ENCODE results near the gene KIF6. TPM values are rescaled to one million over a fixed set of nuclear protein-coding genes. Genes with fewer than 3 reads are reported as not detected.

Gene KIF6
- polyA plus RNA-seq, 1 donor (not counting 4 experiments of a cell fraction or from before 2014, with no cell fraction given), result 0.14 TPM

GRCh38 chr6:39558591-39559190 is 166.5 kb downstream of the KIF6 start:
- H3K4me2 ChIP-seq (ENCODE audit: control insufficient read depth, extremely low read depth, insufficient read depth, low read depth, low read length), result no peak overlapping the region
- no peak overlapping the region for H3K27ac ChIP-seq (ENCODE audit: control insufficient read depth, insufficient read depth, low read length)
- DNase-seq (ENCODE audit: low read depth, low spot score) (no peak), FAIRE-seq (no peak)
- H4K20me1 ChIP-seq (ENCODE audit: control insufficient read depth, extremely low read depth, insufficient read depth, low read length), result no peaks in the 10 kb centered on the region
- H3K79me2 ChIP-seq (ENCODE audit: control insufficient read depth, insufficient read depth, low read length), result no peaks in the 10 kb centered on the region
- no peak overlapping the region for H3K9ac ChIP-seq (ENCODE audit: control insufficient read depth, extremely low read depth, insufficient read depth, low read length)
- dilution Hi-C loops (cut with MboI; ENCODE audit: extremely low pct_ligation_motif_present, low sequenced_read_pairs), result no loop called here
- H2AFZ ChIP-seq (ENCODE audit: control insufficient read depth, low read length), result no peak overlapping the region
- H3K4me1 ChIP-seq (ENCODE audit: control insufficient read depth, extremely low read depth, insufficient read depth, low read length), result no peaks in the 10 kb centered on the region
- TF ChIP-seq CTCF (optimal IDR thresholded peaks at IDR 0.05 in 1 of 3, IDR thresholded peaks at IDR 0.05 in 1 of 3, conservative IDR thresholded peaks at IDR 0.05 in 1 of 3; ENCODE audit: extremely low read depth in 1 of 3, insufficient read depth in 2 of 3, low read length in 3 of 3) (no peak), EZH2 (IDR thresholded peaks at IDR 0.05; ENCODE audit: low read length) (no peak)
- H3K27me3 ChIP-seq (ENCODE audit: control insufficient read depth, extremely low read depth, insufficient read depth, low read length), result no peaks in the 10 kb centered on the region
- H3K4me3 ChIP-seq (ENCODE audit: control insufficient read depth in 2 of 3, extremely low read depth in 1 of 3, insufficient read depth in 2 of 3, low read depth in 1 of 3, low read length in 3 of 3), result no peak overlapping the region
- H3K9me3 ChIP-seq (ENCODE audit: control insufficient read depth, low read depth, low read length), result no peaks in the 10 kb centered on the region
- H3K9me1 ChIP-seq (ENCODE audit: control insufficient read depth, extremely low read depth, insufficient read depth, low read length), result no peaks in the 10 kb centered on the region
- H3K36me3 ChIP-seq (ENCODE audit: control insufficient read depth in 2 of 2, extremely low read depth in 1 of 2, insufficient read depth in 2 of 2, low read length in 2 of 2), result no peaks in the 10 kb centered on the region

GRCh38 chr6:39558079-39558478 is 167.1 kb downstream of the KIF6 start:
- Histone ChIP-seq H3K9ac (ENCODE audit: control insufficient read depth, extremely low read depth, insufficient read depth, low read length) (no peak overlapping the region), H3K27me3 (ENCODE audit: control insufficient read depth, extremely low read depth, insufficient read depth, low read length) (no peaks in the 10 kb centered on the region), H3K4me3 (ENCODE audit: control insufficient read depth in 2 of 3, extremely low read depth in 1 of 3, insufficient read depth in 2 of 3, low read depth in 1 of 3, low read length in 3 of 3) (no peak overlapping the region), H3K36me3 (ENCODE audit: control insufficient read depth in 2 of 2, extremely low read depth in 1 of 2, insufficient read depth in 2 of 2, low read length in 2 of 2) (no peaks in the 10 kb centered on the region), H3K9me1 (ENCODE audit: control insufficient read depth, extremely low read depth, insufficient read depth, low read length) (no peaks in the 10 kb centered on the region), H4K20me1 (ENCODE audit: control insufficient read depth, extremely low read depth, insufficient read depth, low read length) (no peaks in the 10 kb centered on the region), H3K27ac (ENCODE audit: control insufficient read depth, insufficient read depth, low read length) (no peak overlapping the region), H3K9me3 (ENCODE audit: control insufficient read depth, low read depth, low read length) (no peaks in the 10 kb centered on the region), H3K79me2 (ENCODE audit: control insufficient read depth, insufficient read depth, low read length) (no peaks in the 10 kb centered on the region), H3K4me1 (ENCODE audit: control insufficient read depth, extremely low read depth, insufficient read depth, low read length) (no peaks in the 10 kb centered on the region), H3K4me2 (ENCODE audit: control insufficient read depth, extremely low read depth, insufficient read depth, low read depth, low read length) (no peak overlapping the region), H2AFZ (ENCODE audit: control insufficient read depth, low read length) (no peak overlapping the region)
- dilution Hi-C loops (cut with MboI; ENCODE audit: extremely low pct_ligation_motif_present, low sequenced_read_pairs), result no loop called here
- TF ChIP-seq EZH2 (IDR thresholded peaks at IDR 0.05; ENCODE audit: low read length) (no peak), CTCF (optimal IDR thresholded peaks at IDR 0.05 in 1 of 3, IDR thresholded peaks at IDR 0.05 in 1 of 3, conservative IDR thresholded peaks at IDR 0.05 in 1 of 3; ENCODE audit: extremely low read depth in 1 of 3, insufficient read depth in 2 of 3, low read length in 3 of 3) (no peak)
- FAIRE-seq (no peak), DNase-seq (ENCODE audit: low read depth, low spot score) (no peak)
